ENCODE results near the gene ABCA4. TPM values are rescaled to one million over a fixed set of nuclear protein-coding genes. Genes with fewer than 3 reads are reported as not detected.

The ABCA4 gene
- total RNA-seq, 1 donor from 2014 or later, result 3.2 TPM

DNA sequence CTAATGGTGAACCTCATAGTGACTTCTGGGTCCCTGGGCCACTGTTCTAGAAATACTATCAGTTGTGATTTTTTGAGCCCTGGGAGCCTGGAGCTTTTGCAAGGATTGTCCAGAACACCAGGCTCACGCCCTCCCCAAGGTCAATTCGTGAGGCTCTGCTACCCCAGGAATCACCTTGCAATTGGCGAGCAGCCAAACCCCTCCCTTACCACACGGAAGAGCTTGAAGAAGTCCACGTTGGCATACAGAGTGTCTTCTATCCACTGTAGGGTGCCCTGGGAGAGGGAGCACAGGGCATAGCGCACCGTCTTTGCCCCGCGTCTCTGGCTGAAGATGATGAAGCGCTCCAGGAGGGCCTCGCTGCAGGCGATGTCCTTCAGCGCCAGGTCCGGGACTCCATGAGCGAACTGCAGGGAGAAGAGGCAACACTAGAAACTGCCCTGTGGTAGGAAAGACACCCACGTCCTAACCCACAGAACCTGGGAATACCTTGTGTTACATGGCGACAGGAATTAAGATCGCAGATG, 22.3 kb downstream of the ABCA4 start:
- Mint-ChIP-seq H3K36me3 (no peaks in the 10 kb centered on the region), H3K4me3 (no peak overlapping the region), H3K27me3 (no peaks in the 10 kb centered on the region), H3K9me3 (no peaks in the 10 kb centered on the region), H3K4me1 (ENCODE audit: unreplicated experiment) (peaks cover 65% of the 10 kb centered on the region), H3K27ac (no peak overlapping the region)
- TF ChIP-seq, protein P1, sequence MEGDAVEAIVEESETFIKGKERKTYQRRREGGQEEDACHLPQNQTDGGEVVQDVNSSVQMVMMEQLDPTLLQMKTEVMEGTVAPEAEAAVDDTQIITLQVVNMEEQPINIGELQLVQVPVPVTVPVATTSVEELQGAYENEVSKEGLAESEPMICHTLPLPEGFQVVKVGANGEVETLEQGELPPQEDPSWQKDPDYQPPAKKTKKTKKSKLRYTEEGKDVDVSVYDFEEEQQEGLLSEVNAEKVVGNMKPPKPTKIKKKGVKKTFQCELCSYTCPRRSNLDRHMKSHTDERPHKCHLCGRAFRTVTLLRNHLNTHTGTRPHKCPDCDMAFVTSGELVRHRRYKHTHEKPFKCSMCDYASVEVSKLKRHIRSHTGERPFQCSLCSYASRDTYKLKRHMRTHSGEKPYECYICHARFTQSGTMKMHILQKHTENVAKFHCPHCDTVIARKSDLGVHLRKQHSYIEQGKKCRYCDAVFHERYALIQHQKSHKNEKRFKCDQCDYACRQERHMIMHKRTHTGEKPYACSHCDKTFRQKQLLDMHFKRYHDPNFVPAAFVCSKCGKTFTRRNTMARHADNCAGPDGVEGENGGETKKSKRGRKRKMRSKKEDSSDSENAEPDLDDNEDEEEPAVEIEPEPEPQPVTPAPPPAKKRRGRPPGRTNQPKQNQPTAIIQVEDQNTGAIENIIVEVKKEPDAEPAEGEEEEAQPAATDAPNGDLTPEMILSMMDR (conservative IDR thresholded peaks at IDR 0.05), result no peak
- DNase-seq (ENCODE audit: extremely low spot score, unreplicated experiment), result no peak

DNA sequence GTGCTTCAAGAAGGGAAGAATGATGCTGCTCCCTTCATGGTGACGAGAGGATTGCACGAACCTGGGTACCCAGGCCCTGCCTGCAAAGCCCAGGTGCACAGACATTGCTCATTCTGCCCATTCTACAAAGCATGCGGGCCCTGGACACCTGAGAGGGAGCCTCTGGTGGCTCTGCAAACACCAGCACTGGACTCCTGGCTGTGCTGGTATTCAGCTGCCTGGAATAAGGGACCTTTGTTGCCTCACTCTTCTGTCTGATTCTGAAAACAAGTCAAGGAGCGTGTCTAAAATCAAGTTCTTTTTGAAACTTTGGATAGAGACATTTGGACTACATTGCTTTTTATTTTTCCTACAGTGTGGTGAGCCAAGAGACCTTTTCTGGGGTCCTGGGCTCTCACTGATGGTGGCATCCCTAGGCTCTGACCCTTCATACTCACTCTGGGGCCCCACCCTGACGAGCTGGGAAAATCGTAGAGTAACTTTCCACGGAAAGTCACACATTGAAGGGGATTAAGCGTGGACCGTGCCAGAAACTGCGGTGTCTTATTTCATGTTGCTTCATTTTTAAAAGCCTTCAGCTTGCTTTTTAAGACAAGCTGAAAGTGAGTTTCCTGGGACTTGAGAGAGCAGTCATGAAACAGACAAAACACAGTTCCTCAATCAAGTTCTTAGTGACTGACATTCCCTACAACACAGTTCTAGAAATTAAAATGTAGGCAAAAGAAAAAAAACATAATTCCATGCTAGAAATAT, 24.0 kb downstream of the ABCA4 start:
- H3K4me1 Mint-ChIP-seq (ENCODE audit: unreplicated experiment), result peaks cover 64% of the 10 kb centered on the region
- no peaks in the 10 kb centered on the region for H3K27me3 Mint-ChIP-seq
- H3K27ac Mint-ChIP-seq, result peak overlapping the region; percentile 86
- DNase-seq (ENCODE audit: extremely low spot score, unreplicated experiment), result no peak
- TF ChIP-seq, protein P1 (conservative IDR thresholded peaks at IDR 0.05), result no peak
- H3K9me3 Mint-ChIP-seq, result no peaks in the 10 kb centered on the region
- H3K4me3 Mint-ChIP-seq, result peak overlapping the region; percentile 20
- no peaks in the 10 kb centered on the region for H3K36me3 Mint-ChIP-seq

DNA sequence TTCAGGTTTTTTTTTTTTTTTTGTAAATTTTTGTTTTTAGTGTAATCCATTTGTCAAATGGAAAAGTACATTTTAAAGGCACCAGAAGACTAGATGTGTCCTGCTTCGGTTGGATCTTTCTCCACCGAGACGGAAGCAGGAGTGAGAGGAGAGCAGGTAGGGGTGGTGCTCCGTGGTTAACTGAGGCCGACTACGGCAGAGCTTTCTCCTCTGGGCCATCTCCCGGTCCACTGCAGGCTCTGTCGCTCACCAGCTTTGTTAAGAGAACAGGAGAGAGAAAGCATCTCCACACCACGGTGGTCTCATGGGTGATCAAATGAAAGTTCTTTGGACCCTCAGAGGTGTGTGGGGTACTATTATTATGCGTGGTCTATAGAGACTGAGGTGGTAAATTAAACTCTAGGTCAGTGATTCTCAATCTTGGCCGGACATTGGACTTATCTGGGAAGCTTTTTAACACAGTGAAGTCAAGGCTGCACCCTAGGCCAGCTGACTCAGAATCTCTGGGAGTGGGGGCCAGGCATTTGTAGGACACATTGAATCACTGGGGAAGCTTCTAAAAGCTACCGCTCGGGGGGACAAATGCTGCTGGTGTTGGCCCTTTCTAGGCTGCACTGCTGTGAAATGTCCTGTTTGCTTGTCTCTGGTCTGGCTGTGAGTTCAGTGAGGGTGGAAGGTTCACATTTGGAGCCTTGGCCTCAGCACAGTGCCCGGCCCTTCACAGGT, 25.0 kb downstream of the ABCA4 start:
- H3K36me3 Mint-ChIP-seq, result no peaks in the 10 kb centered on the region
- no peak overlapping the region for H3K4me3 Mint-ChIP-seq
- H3K27ac Mint-ChIP-seq, result peak overlapping the region; percentile 76
- peaks cover 73% of the 10 kb centered on the region for H3K4me1 Mint-ChIP-seq (ENCODE audit: unreplicated experiment)
- no peaks in the 10 kb centered on the region for H3K9me3 Mint-ChIP-seq
- DNase-seq (ENCODE audit: extremely low spot score, unreplicated experiment), result no peak
- H3K27me3 Mint-ChIP-seq, result no peaks in the 10 kb centered on the region
- TF ChIP-seq, protein P1 (conservative IDR thresholded peaks at IDR 0.05), result no peak

DNA sequence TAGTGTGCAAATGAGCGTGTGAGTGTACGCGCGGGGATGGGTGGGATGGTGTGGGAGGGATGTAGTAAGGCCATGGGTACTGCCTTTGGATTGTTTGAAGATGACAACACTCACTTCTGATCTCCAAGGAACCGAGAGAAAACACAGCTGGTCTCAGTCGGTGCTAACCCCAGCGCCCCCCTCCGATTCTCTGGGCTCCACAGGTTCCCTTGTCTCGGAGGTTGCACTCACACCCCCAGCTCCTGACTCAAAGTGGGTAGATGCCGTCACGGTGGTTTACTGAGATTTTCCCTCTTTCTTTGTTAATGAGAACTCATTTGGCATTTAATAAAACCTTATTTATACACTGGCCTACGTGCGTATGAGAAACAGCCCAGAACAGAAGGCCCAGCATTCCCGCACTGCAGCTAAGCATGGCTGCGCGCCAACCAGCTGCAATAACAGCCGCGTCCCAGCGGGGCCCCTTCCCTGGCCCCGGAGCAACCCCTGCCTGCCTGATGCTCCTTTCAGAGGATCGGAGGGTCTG, 25.8 kb downstream of the ABCA4 start:
- TF ChIP-seq, protein P1 (conservative IDR thresholded peaks at IDR 0.05), result no peak
- Mint-ChIP-seq H3K27ac (peak overlapping the region; percentile 93), H3K4me3 (no peak overlapping the region), H3K9me3 (no peaks in the 10 kb centered on the region), H3K36me3 (peaks cover 5% of the 10 kb centered on the region), H3K27me3 (no peaks in the 10 kb centered on the region), H3K4me1 (ENCODE audit: unreplicated experiment) (peaks cover 73% of the 10 kb centered on the region)
- no peak for DNase-seq (ENCODE audit: extremely low spot score, unreplicated experiment)

DNA sequence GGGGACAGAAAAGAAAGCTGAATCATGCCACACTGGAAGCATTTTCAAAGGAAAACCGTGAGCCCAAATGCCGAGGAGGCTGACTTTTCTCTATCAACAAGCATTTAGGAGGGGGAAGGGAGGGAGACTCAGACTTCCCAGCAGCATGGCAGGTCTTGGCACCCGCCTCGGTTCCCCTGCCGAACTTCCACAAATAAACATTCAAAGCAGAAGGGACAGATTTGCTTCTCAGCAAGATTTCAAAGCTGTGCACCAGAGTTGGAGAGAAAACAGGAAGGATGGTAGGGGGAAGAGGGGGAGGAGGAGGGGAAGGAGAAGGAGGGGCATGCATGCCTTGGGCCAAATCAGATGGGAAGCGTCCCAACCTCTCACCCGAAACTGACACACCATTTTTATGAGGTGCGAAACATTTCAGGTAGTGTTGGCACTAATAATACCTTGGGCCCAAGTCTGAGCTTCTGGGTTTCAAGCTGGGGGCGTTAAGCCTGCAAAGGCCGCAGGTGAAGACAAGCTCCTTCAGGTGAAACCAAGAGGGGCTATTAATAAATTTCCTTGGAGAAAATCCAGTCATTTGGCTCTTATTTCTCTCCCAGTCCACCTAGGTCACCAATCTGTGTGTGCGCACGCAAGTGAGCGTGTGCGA, 26.4 kb downstream of the ABCA4 start:
- Mint-ChIP-seq H3K4me1 (ENCODE audit: unreplicated experiment) (peaks cover 69% of the 10 kb centered on the region), H3K27me3 (no peaks in the 10 kb centered on the region), H3K4me3 (peak overlapping the region; percentile 65), H3K27ac (peak overlapping the region; percentile 93), H3K36me3 (peaks cover 5% of the 10 kb centered on the region), H3K9me3 (no peaks in the 10 kb centered on the region)
- TF ChIP-seq, protein P1 (conservative IDR thresholded peaks at IDR 0.05), result no peak
- DNase-seq (ENCODE audit: extremely low spot score, unreplicated experiment), result no peak
